Mesenchymal stem cell (in vitro differentiated cells and primary cell): Measurements from ENCODE around the gene MAN2B2.

Source experiments
- DNase-seq: peaks from one replicate; pipeline ENCODE4 v3.0.0-alpha.2; 2013
- H2AFZ ChIP-seq: one replicate; pipeline ENCODE4 v1.6.1; 2013; ENCODE audit warnings: low read depth, mild to moderate bottlenecking, control low read depth, inconsistent platforms, low read length, moderate library complexity
- H2AK5ac ChIP-seq: 2 replicates; pipeline ENCODE4 v1.6.1; 2013; ENCODE audit warnings: low read length, moderate library complexity, mild to moderate bottlenecking, inconsistent platforms; ENCODE audit not compliant: severe bottlenecking
- H2BK120ac ChIP-seq: one replicate; pipeline ENCODE4 v1.6.1; 2013; ENCODE audit warnings: low read depth, mild to moderate bottlenecking, inconsistent platforms, low read length, moderate library complexity
- H2BK12ac ChIP-seq, 2 experiments: one replicate each; pipeline ENCODE4 v1.6.1; 2013; ENCODE audit warnings: inconsistent platforms in 2 of 2, low read length in 2 of 2, mild to moderate bottlenecking in 2 of 2, moderate library complexity in 2 of 2, control low read depth in 1 of 2
- H2BK15ac ChIP-seq: one replicate; pipeline ENCODE4 v1.6.1; 2013; ENCODE audit warnings: mild to moderate bottlenecking, low read depth, inconsistent platforms; ENCODE audit not compliant: poor library complexity, severe bottlenecking
- H2BK5ac ChIP-seq: 2 replicates; pipeline ENCODE4 v1.6.1; 2013; ENCODE audit warnings: low read depth, mild to moderate bottlenecking, low read length, control low read depth, inconsistent platforms; ENCODE audit not compliant: poor library complexity, severe bottlenecking
- H3K14ac ChIP-seq, 2 experiments: one replicate each; pipeline ENCODE4 v1.6.1; 2013; ENCODE audit warnings: inconsistent platforms in 2 of 2, low read length in 2 of 2, control low read depth in 1 of 2, mild to moderate bottlenecking in 1 of 2, moderate library complexity in 1 of 2
- H3K18ac ChIP-seq, 2 experiments: one replicate each; pipeline ENCODE4 v1.6.1; 2013; ENCODE audit warnings: inconsistent platforms in 2 of 2, low read length in 2 of 2, control low read depth in 1 of 2, low read depth in 1 of 2, mild to moderate bottlenecking in 1 of 2
- H3K23ac ChIP-seq, 2 experiments: one replicate each; pipeline ENCODE4 v1.6.1; 2013; ENCODE audit warnings: inconsistent platforms in 2 of 2, low read length in 2 of 2, mild to moderate bottlenecking in 2 of 2, moderate library complexity in 2 of 2, control low read depth in 1 of 2
- H3K27ac ChIP-seq: 2 replicates; pipeline ENCODE4 v1.5.1; 2013; ENCODE audit warnings: mild to moderate bottlenecking, moderate library complexity, low read length, control low read depth, inconsistent platforms; ENCODE audit not compliant: poor library complexity, severe bottlenecking
- H3K27me3 ChIP-seq, 2 experiments: 2 replicates each; pipeline versions ENCODE4 v1.6.1 to v1.7.0; 2013; ENCODE audit warnings: low read length in 2 of 2, mild to moderate bottlenecking in 2 of 2, moderate library complexity in 2 of 2, control low read depth in 1 of 2, inconsistent platforms in 1 of 2; ENCODE audit not compliant: control insufficient read depth in 1 of 2, insufficient read depth in 1 of 2
- H3K36me3 ChIP-seq, 2 experiments: 2 replicates each; pipeline versions ENCODE4 v1.6.1 to v1.7.0; 2013; ENCODE audit warnings: low read length in 2 of 2, control low read depth in 1 of 2, inconsistent platforms in 1 of 2, low read depth in 1 of 2, mild to moderate bottlenecking in 1 of 2; ENCODE audit not compliant: insufficient read depth in 2 of 2, control insufficient read depth in 1 of 2
- H3K4ac ChIP-seq, 2 experiments: one replicate each; pipeline ENCODE4 v1.6.1; 2013; ENCODE audit warnings: inconsistent platforms in 2 of 2, low read length in 2 of 2, mild to moderate bottlenecking in 2 of 2, moderate library complexity in 2 of 2, control low read depth in 1 of 2, low read depth in 1 of 2
- H3K4me1 ChIP-seq: 2 replicates; pipeline ENCODE4 v1.6.1; 2013; ENCODE audit warnings: low read depth, low read length, control low read depth; ENCODE audit not compliant: control insufficient read depth, insufficient read depth
- H3K4me2 ChIP-seq: 2 replicates; pipeline ENCODE4 v1.6.1; 2013; ENCODE audit warnings: low read length, mild to moderate bottlenecking, inconsistent platforms; ENCODE audit not compliant: poor library complexity, severe bottlenecking
- H3K4me3 ChIP-seq, 2 experiments: 2 replicates each; pipeline versions ENCODE4 v1.5.1 to v1.7.0; 2013; ENCODE audit warnings: low read length in 2 of 2, mild to moderate bottlenecking in 2 of 2, control low read depth in 1 of 2, low read depth in 1 of 2; ENCODE audit not compliant: insufficient read depth in 1 of 2
- H3K79me1 ChIP-seq: replicated peaks from 2 replicates; pipeline ENCODE4 v1.6.1; 2013; ENCODE audit warnings: mild to moderate bottlenecking, control low read depth, low read length, inconsistent platforms; ENCODE audit not compliant: poor library complexity, severe bottlenecking
- H3K9ac ChIP-seq: 2 replicates; pipeline ENCODE4 v1.7.0; 2013; ENCODE audit warnings: mild to moderate bottlenecking, low read length, moderate library complexity
- H3K9me3 ChIP-seq: 2 replicates; pipeline ENCODE4 v1.7.0; 2013; ENCODE audit warnings: mild to moderate bottlenecking, low read length; ENCODE audit not compliant: control insufficient read depth
- H4K8ac ChIP-seq: one replicate; pipeline ENCODE4 v1.6.1; 2013; ENCODE audit warnings: inconsistent platforms, mild to moderate bottlenecking, low read length, moderate library complexity
- H4K91ac ChIP-seq: one replicate; pipeline ENCODE4 v1.6.1; 2013; ENCODE audit warnings: mild to moderate bottlenecking, low read length, inconsistent platforms
- WGBS: methylation state at CpG from one replicate; pipeline ENCODE4 v1.1.7; 2013; ENCODE audit warnings: mixed read lengths; 5-methylcytosine and 5-hydroxymethylcytosine counted together

Gene MAN2B2

DNA sequence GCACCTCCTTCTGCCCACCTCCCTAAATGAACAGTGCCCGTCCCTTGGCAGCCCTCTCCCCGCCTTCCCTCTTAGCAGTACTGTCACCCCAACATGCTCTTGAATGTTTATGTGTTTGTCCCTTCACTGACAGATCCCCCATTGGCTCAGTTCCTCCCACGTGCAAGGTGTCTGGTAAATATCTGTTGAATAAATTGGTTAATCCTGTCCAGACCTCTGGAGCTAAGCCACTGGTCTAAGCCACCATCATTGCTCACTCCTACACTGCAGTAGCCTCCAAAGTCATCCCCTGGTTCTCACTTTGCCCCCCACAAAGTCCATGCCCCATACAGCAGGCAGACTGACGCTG, 26.1 kb upstream of the MAN2B2 start:
- Histone ChIP-seq H2AFZ (no peak overlapping the region), H3K14ac (no peak overlapping the region), H3K9me3 (peaks cover 10% of the 10 kb centered on the region), H3K4me3 (no peak overlapping the region), H4K91ac (no peak overlapping the region), H3K9ac (no peak overlapping the region), H3K4me1 (no peaks in the 10 kb centered on the region), H3K27me3 (peaks cover 47 to 51% of the 10 kb centered on the region in 2 experiments), H2BK12ac (no peak overlapping the region), H2BK120ac (no peak overlapping the region), H3K23ac (no peak overlapping the region), H3K4me2 (no peak overlapping the region), H4K8ac (no peak overlapping the region), H3K79me1 (no peaks in the 10 kb centered on the region), H2AK5ac (no peak overlapping the region), H2BK15ac (no peak overlapping the region), H3K27ac (no peak overlapping the region), H3K4ac (no peak overlapping the region), H3K36me3 (no peaks in the 10 kb centered on the region), H3K18ac (no peak overlapping the region), H2BK5ac (no peak overlapping the region)
- no peak for DNase-seq
- WGBS = 69% methylated on average over 3 of the region's 4 CpGs

GRCh38 chr4:6549445-6549844, 25.5 kb upstream of the MAN2B2 start:
- DNase-seq = no peak
- Histone ChIP-seq H2AK5ac (no peak overlapping the region), H3K36me3 (no peaks in the 10 kb centered on the region), H3K27ac (no peak overlapping the region), H3K9me3 (peaks cover 10% of the 10 kb centered on the region), H2BK12ac (no peak overlapping the region), H3K14ac (no peak overlapping the region), H3K4ac (no peak overlapping the region), H3K9ac (no peak overlapping the region), H4K91ac (no peak overlapping the region), H4K8ac (no peak overlapping the region), H2BK120ac (no peak overlapping the region), H3K27me3 (peaks cover 53 to 56% of the 10 kb centered on the region in 2 experiments), H3K79me1 (no peaks in the 10 kb centered on the region), H3K23ac (no peak overlapping the region), H2BK5ac (no peak overlapping the region), H2BK15ac (no peak overlapping the region), H3K4me2 (no peak overlapping the region), H2AFZ (no peak overlapping the region), H3K4me3 (no peak overlapping the region), H3K18ac (no peak overlapping the region), H3K4me1 (no peaks in the 10 kb centered on the region)
- 42% methylated on average over 7 of the region's 7 CpGs for WGBS

- peaks cover 54 to 58% of the 10 kb centered on the region in 2 experiments for H3K27me3 ChIP-seq
- no peaks in the 10 kb centered on the region for H3K79me1 ChIP-seq
- H3K23ac ChIP-seq = no peak overlapping the region
- H3K4ac ChIP-seq = no peak overlapping the region
- no peak for DNase-seq
- no peak overlapping the region for H3K14ac ChIP-seq
- H2BK12ac ChIP-seq = no peak overlapping the region
- H2BK5ac ChIP-seq = no peak overlapping the region
- no peak overlapping the region for H2BK120ac ChIP-seq
- no peak overlapping the region for H2AFZ ChIP-seq
- WGBS = 67% methylated on average over 13 of the region's 13 CpGs
- no peak overlapping the region for H3K4me3 ChIP-seq
- no peak overlapping the region for H2BK15ac ChIP-seq
- H4K91ac ChIP-seq = no peak overlapping the region
- H3K36me3 ChIP-seq = no peaks in the 10 kb centered on the region
- no peak overlapping the region for H3K18ac ChIP-seq
- H3K27ac ChIP-seq = no peak overlapping the region
- peaks cover 10% of the 10 kb centered on the region for H3K9me3 ChIP-seq
- no peaks in the 10 kb centered on the region for H3K4me1 ChIP-seq
- H4K8ac ChIP-seq = no peak overlapping the region
- H3K4me2 ChIP-seq = no peak overlapping the region
- no peak overlapping the region for H3K9ac ChIP-seq
- H2AK5ac ChIP-seq = no peak overlapping the region
These were observed 24.9 kb upstream of the MAN2B2 start for GRCh38 chr4:6549890-6550620.

- no peak for DNase-seq
- no peak overlapping the region for H3K14ac ChIP-seq
- peaks cover 61 to 66% of the 10 kb centered on the region in 2 experiments for H3K27me3 ChIP-seq
- no peak overlapping the region for H4K8ac ChIP-seq
- no peak overlapping the region for H2BK12ac ChIP-seq
- no peak overlapping the region for H2BK5ac ChIP-seq
- no peak overlapping the region for H3K9ac ChIP-seq
- H3K4me2 ChIP-seq = no peak overlapping the region
- no peaks in the 10 kb centered on the region for H3K36me3 ChIP-seq
- H3K18ac ChIP-seq = no peak overlapping the region
- 94% methylated on average over 2 of the region's 3 CpGs for WGBS
- H4K91ac ChIP-seq = no peak overlapping the region
- H3K4ac ChIP-seq = no peak overlapping the region
- no peak overlapping the region for H2AK5ac ChIP-seq
- H3K23ac ChIP-seq = no peak overlapping the region
- no peak overlapping the region for H2BK120ac ChIP-seq
- no peak overlapping the region for H2AFZ ChIP-seq
- H3K4me1 ChIP-seq = no peaks in the 10 kb centered on the region
- no peak overlapping the region for H2BK15ac ChIP-seq
- H3K4me3 ChIP-seq = no peak overlapping the region
- H3K79me1 ChIP-seq = no peaks in the 10 kb centered on the region
- H3K27ac ChIP-seq = no peak overlapping the region
- peaks cover 10% of the 10 kb centered on the region for H3K9me3 ChIP-seq
These were observed 24.2 kb upstream of the MAN2B2 start for GRCh38 chr4:6550821-6551220.
